Measurements from ENCODE around the gene CDC5L.

- TF ChIP-seq CTCF (IDR thresholded peaks at IDR 0.05) (peak in 1 of 4 experiments; percentile 25), POLR2AphosphoS5 (IDR thresholded peaks at IDR 0.05) (no peak)
Observed at GRCh38 chr6:44494011-44494501, 106.5 kb downstream of the CDC5L start.

Data from prostate gland (tissue), 2 donors.